ENCODE measurements around the gene CLEC5A.
"Not testable (repeated sequence)": the region's sequence is repeated elsewhere in the genome, so short reads cannot be mapped to it uniquely, and the experiment has no call there.

The CLEC5A gene

DNA sequence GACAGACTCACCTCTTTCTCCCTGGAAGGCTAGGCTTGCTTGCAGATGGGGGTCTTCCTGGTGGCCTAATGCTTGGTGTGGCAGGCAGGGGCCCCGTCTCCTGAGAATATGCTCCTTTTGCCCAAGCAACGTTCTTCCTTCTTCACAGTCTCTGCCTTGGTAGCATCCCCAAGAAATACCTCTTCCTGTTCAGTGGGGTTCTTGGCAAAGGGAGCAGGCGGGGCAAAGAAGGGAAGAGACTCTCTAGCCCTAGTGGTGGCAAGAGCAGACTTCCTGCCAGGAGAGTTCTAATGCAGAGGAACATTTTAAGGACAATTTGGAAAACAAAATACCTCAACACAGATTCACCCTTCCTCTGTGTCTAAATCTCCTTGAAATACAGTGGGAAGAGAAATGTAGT, at the start of gene CLEC5A:
Gene CLEC5A (minus strand): TSS at position 179 of the 400 bp plus-strand sequence. CDS start 682 bp downstream, outside the sequence.
- Histone ChIP-seq H3K36me3 (ENCODE audit: insufficient read depth, low read length) (no peaks in the 10 kb centered on the region), H3K4me1 (ENCODE audit: control insufficient read depth, insufficient read depth, low read length, unreplicated experiment) (peaks cover 6% of the 10 kb centered on the region), H3K27ac (ENCODE audit: low read depth, low read length) (peak within 1 kb of the TSS; percentile 30; the same call in 1 of the 2 replicates), H3K79me2 (ENCODE audit: control insufficient read depth, insufficient read depth, low read length, unreplicated experiment) (no peaks in the 10 kb centered on the region), H3K27me3 (ENCODE audit: insufficient read depth, low read length) (peaks cover 5% of the 10 kb centered on the region; the same call in 1 of the 2 replicates), H2AFZ (ENCODE audit: low read length, unreplicated experiment) (no peak within 1 kb of the TSS), H3K4me3 (ENCODE audit: low read depth, low read length) (no peak within 1 kb of the TSS)

DNA sequence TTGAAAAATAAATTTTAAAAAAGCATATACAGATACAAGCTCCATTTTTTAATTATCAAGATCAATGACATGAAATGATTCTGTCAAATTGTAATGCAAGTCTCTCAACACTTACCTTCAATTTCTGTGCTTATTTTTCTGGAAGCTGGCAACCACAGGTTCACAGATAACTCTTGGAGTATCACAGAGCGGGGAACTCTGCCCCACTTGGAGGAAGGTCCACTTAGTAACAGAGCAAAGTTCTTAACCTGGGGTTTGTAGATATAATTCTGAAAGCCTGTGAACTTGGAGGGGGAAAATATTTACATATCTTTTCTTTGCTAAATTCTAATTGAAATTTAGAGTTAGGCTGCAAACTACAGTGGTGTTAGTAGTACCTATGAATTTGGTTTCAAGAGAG, 46.6 kb upstream of the CLEC5A start:
- Histone ChIP-seq H3K27ac (ENCODE audit: low read depth, low read length) (no peak overlapping the region), H3K4me3 (ENCODE audit: low read depth, low read length) (no peak overlapping the region), H3K27me3 (ENCODE audit: insufficient read depth, low read length) (no peaks in the 10 kb centered on the region), H2AFZ (ENCODE audit: low read length, unreplicated experiment) (no peak overlapping the region), H3K4me1 (ENCODE audit: control insufficient read depth, insufficient read depth, low read length, unreplicated experiment) (no peaks in the 10 kb centered on the region), H3K79me2 (ENCODE audit: control insufficient read depth, insufficient read depth, low read length, unreplicated experiment) (no peaks in the 10 kb centered on the region), H3K36me3 (ENCODE audit: insufficient read depth, low read length) (no peaks in the 10 kb centered on the region)

DNA sequence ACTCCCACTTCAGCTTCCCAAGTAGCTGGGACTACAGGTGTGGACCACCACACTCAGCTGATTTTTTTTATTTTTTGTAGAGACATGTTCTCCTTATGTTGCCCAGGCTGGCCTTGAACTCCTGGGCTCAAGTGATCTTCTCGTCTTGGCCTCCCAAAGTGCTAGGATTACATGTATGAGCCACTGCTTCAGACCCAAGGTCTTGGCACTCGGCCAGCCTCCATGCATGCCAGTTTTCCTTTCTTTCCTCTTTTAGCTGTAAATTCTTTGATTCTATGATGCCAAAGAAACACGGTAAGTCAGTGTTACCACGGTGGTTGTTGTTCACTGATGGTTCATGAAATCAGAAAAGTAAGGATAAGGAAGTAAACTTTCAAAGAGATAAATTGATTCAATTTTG, 45.9 kb upstream of the CLEC5A start:
- H3K4me3 ChIP-seq (ENCODE audit: low read depth, low read length): no peak overlapping the region
- no peak overlapping the region for H3K27ac ChIP-seq (ENCODE audit: low read depth, low read length)
- no peaks in the 10 kb centered on the region for H3K4me1 ChIP-seq (ENCODE audit: control insufficient read depth, insufficient read depth, low read length, unreplicated experiment)
- H3K79me2 ChIP-seq (ENCODE audit: control insufficient read depth, insufficient read depth, low read length, unreplicated experiment): no peaks in the 10 kb centered on the region
- no peaks in the 10 kb centered on the region for H3K36me3 ChIP-seq (ENCODE audit: insufficient read depth, low read length)
- H3K27me3 ChIP-seq (ENCODE audit: insufficient read depth, low read length): no peaks in the 10 kb centered on the region
- H2AFZ ChIP-seq (ENCODE audit: low read length, unreplicated experiment): no peak overlapping the region

DNA sequence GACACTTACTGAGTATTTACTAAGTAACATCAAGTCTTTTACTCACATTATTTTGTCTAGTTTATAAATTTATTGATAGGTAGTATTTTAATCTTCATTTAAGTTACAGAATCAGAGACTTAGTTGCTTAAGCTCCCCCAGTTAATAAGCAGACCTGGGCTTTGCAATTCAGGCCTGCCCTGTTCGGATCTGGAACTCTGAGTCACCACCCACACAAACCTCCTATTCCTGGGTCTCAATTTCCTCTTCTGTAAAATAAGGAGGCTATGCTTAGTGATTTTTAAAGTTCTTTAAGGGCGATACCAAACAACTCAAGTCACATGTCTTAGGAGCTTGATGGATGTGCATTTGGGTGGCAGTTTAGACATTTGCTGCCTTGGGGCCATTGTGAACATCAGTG, 45.4 kb upstream of the CLEC5A start:
- H3K4me3 ChIP-seq (ENCODE audit: low read depth, low read length): no peak overlapping the region
- H3K79me2 ChIP-seq (ENCODE audit: control insufficient read depth, insufficient read depth, low read length, unreplicated experiment): no peaks in the 10 kb centered on the region
- no peaks in the 10 kb centered on the region for H3K36me3 ChIP-seq (ENCODE audit: insufficient read depth, low read length)
- no peaks in the 10 kb centered on the region for H3K4me1 ChIP-seq (ENCODE audit: control insufficient read depth, insufficient read depth, low read length, unreplicated experiment)
- H2AFZ ChIP-seq (ENCODE audit: low read length, unreplicated experiment): no peak overlapping the region
- no peaks in the 10 kb centered on the region for H3K27me3 ChIP-seq (ENCODE audit: insufficient read depth, low read length)
- H3K27ac ChIP-seq (ENCODE audit: low read depth, low read length): no peak overlapping the region

DNA sequence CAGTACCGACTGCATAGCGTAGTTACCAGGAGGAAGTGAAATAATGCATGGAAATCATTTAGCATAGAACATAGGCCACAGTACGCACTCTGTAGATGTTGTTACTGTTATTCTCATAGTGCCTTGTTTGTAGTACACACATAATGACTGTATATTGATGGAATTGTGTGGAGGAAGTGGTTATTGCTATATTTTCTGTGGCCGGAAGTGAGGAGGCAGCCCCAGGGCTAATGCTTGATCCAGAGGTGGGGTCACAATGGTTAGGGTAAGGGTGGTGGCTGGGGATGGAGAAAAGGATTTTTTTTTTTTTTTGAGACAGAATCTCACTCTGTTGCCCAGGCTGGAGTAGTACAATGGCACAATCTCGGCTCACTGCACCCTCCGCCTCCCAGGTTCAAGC, 44.4 kb upstream of the CLEC5A start:
- no peaks in the 10 kb centered on the region for H3K79me2 ChIP-seq (ENCODE audit: control insufficient read depth, insufficient read depth, low read length, unreplicated experiment)
- no peak overlapping the region for H3K4me3 ChIP-seq (ENCODE audit: low read depth, low read length)
- no peaks in the 10 kb centered on the region for H3K36me3 ChIP-seq (ENCODE audit: insufficient read depth, low read length)
- H3K27me3 ChIP-seq (ENCODE audit: insufficient read depth, low read length): no peaks in the 10 kb centered on the region
- no peak overlapping the region for H3K27ac ChIP-seq (ENCODE audit: low read depth, low read length)
- no peak overlapping the region for H2AFZ ChIP-seq (ENCODE audit: low read length, unreplicated experiment)
- no peaks in the 10 kb centered on the region for H3K4me1 ChIP-seq (ENCODE audit: control insufficient read depth, insufficient read depth, low read length, unreplicated experiment)

DNA sequence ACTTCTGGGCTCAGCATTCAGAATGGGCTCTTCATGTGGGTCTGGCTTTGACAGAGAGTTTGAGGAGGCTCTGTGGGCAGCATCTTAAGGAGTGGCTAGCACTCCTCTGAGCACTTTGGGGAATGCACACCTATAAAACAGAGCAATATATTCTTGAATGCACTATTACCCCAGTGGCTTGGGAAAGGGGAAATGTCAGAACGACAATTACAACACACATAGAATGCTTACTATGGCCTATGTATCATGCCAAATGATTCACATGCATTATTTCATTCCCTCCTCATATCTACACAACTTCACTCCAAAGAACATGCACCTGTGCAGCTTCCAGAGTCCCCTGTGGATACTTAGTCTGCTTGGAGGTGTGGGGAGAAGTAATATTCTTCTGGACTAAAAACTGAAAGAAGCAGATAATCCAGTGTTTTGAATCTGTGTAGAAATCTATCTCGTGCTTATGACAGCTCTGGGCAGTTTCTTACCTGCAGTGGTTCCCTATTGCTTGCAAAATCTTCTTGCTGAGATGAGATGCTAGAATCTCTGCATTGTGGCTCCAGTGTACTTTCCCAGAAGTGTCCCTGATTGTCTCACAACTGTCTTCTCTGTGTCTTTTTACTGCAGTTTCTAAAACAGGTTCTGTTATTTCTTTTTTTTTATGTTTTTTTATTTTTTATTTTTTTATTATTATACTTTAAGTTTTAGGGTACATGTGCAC, 43.4 kb upstream of the CLEC5A start:
- no peak overlapping the region for H3K4me3 ChIP-seq (ENCODE audit: low read depth, low read length)
- no peak overlapping the region for H3K27ac ChIP-seq (ENCODE audit: low read depth, low read length)
- H3K4me1 ChIP-seq (ENCODE audit: control insufficient read depth, insufficient read depth, low read length, unreplicated experiment): no peaks in the 10 kb centered on the region
- no peaks in the 10 kb centered on the region for H3K27me3 ChIP-seq (ENCODE audit: insufficient read depth, low read length)
- H2AFZ ChIP-seq (ENCODE audit: low read length, unreplicated experiment): no peak overlapping the region
- H3K79me2 ChIP-seq (ENCODE audit: control insufficient read depth, insufficient read depth, low read length, unreplicated experiment): no peaks in the 10 kb centered on the region
- no peaks in the 10 kb centered on the region for H3K36me3 ChIP-seq (ENCODE audit: insufficient read depth, low read length)

DNA sequence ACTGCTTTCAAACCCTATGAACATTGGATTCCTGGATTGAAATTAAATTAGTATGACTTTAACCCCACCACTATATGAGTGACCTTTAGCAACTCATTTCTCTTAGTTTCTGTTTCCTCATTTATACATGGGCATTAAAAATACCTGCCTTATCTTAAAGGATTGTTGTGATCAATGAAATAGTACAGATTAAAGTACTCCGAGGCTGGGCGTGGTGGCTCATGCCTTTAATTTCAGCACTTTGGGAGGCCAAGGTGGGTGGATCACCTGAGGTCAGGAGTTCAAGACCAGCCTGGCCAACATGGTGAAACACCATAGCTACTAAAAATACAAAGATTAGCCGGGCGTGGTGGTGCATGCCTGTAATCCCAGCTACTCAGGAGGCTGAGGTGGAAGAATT, 41.0 kb upstream of the CLEC5A start:
- H3K4me1 ChIP-seq (ENCODE audit: control insufficient read depth, insufficient read depth, low read length, unreplicated experiment); H2AFZ ChIP-seq (ENCODE audit: low read length, unreplicated experiment); H3K4me3 ChIP-seq (ENCODE audit: low read depth, low read length); H3K36me3 ChIP-seq (ENCODE audit: insufficient read depth, low read length); H3K27ac ChIP-seq (ENCODE audit: low read depth, low read length); H3K27me3 ChIP-seq (ENCODE audit: insufficient read depth, low read length); H3K79me2 ChIP-seq (ENCODE audit: control insufficient read depth, insufficient read depth, low read length, unreplicated experiment): not testable (repeated sequence)

DNA sequence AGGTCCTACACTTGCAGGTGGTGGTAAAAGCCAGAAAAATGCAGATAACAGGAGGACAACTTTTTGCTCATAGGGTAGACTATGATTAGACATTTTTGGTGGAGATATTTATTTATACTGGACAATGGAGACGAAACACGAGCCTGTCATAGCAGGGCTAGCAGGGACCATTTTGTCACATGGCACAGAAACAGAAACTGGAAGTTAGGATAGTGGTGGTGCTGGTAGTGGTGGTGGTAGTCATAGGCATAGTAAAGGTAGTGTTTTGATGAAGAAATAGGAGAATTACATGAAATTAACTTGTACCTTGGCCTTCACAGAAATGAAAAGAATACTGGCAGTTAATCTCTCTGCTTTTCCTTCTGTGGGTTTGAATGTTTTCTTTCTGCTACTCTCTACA, 40.1 kb upstream of the CLEC5A start:
- Histone ChIP-seq H3K79me2 (ENCODE audit: control insufficient read depth, insufficient read depth, low read length, unreplicated experiment) (no peaks in the 10 kb centered on the region), H3K27me3 (ENCODE audit: insufficient read depth, low read length) (no peaks in the 10 kb centered on the region), H3K27ac (ENCODE audit: low read depth, low read length) (no peak overlapping the region), H3K4me3 (ENCODE audit: low read depth, low read length) (no peak overlapping the region), H3K36me3 (ENCODE audit: insufficient read depth, low read length) (no peaks in the 10 kb centered on the region), H3K4me1 (ENCODE audit: control insufficient read depth, insufficient read depth, low read length, unreplicated experiment) (no peaks in the 10 kb centered on the region), H2AFZ (ENCODE audit: low read length, unreplicated experiment) (no peak overlapping the region)

DNA sequence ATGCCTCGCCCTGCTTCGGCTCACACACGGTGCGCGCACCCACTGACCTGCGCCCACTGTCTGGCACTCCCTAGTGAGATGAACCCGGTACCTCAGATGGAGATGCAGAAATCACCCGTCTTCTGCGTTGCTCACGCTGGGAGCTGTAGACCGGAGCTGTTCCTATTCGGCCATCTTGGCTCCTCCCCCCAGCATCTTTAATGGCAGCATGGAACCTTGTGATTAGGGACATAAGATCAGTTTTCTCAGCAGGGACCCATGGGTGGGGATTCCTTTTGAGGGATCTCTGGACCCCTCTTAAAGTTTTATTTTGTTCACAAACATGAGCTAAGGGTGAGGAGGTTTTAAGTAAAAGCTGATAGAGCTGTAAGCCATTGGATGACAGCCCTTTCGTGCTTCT, 39.2 kb upstream of the CLEC5A start:
- not testable (repeated sequence) for H2AFZ ChIP-seq (ENCODE audit: low read length, unreplicated experiment); H3K4me3 ChIP-seq (ENCODE audit: low read depth, low read length); H3K27me3 ChIP-seq (ENCODE audit: insufficient read depth, low read length)

DNA sequence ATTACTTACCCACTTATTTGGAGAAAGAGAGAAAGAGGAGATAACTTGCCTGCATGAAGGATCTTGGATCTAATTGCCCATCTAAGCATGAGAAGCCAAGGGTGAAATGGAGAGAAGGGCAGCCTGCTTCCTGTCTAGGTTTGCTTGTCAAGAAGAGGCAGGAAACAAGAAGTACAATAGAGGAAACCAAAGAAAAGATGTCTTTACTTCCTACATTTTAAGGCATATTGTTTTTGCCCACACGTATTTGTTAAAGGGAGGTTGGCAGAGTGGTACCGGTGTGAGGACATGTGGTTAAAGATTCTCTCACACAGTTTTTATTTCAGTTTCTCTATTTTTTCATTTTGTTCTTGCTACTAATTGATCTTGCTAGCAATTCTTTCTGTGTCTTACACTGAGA, 32.8 kb upstream of the CLEC5A start:
- H3K27me3 ChIP-seq (ENCODE audit: insufficient read depth, low read length): no peaks in the 10 kb centered on the region
- H3K4me3 ChIP-seq (ENCODE audit: low read depth, low read length): no peak overlapping the region
- H3K79me2 ChIP-seq (ENCODE audit: control insufficient read depth, insufficient read depth, low read length, unreplicated experiment): no peaks in the 10 kb centered on the region

More for the DNA sequence above, 39.2 kb upstream of the CLEC5A start:
- H3K79me2 ChIP-seq (ENCODE audit: control insufficient read depth, insufficient read depth, low read length, unreplicated experiment); H3K36me3 ChIP-seq (ENCODE audit: insufficient read depth, low read length); H3K4me1 ChIP-seq (ENCODE audit: control insufficient read depth, insufficient read depth, low read length, unreplicated experiment); H3K27ac ChIP-seq (ENCODE audit: low read depth, low read length): not testable (repeated sequence)

DNA sequence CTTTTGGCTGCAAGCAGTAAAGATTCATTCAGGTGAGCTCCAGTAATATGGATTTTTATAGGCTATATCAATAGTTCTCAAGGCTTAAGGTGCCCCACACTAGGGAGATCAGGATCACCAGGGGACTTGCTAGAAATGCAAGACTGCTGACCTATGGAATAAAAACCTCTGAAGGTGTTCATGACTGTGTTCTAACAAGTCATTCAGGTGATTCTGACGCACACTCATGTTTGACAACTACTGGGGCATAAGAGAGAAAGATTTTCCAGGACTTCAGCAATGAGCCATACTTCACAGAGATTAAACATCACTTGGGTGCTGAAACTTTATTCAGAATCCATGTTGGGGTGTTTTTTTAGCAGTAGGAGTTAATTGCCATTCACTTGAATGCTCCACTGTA, 31.6 kb upstream of the CLEC5A start:
- H3K27ac ChIP-seq (ENCODE audit: low read depth, low read length): no peak overlapping the region
- H3K4me3 ChIP-seq (ENCODE audit: low read depth, low read length): no peak overlapping the region
- no peaks in the 10 kb centered on the region for H3K79me2 ChIP-seq (ENCODE audit: control insufficient read depth, insufficient read depth, low read length, unreplicated experiment)
- no peaks in the 10 kb centered on the region for H3K36me3 ChIP-seq (ENCODE audit: insufficient read depth, low read length)
- H3K27me3 ChIP-seq (ENCODE audit: insufficient read depth, low read length): no peaks in the 10 kb centered on the region
- no peaks in the 10 kb centered on the region for H3K4me1 ChIP-seq (ENCODE audit: control insufficient read depth, insufficient read depth, low read length, unreplicated experiment)
- no peak overlapping the region for H2AFZ ChIP-seq (ENCODE audit: low read length, unreplicated experiment)

More for the DNA sequence above, 32.8 kb upstream of the CLEC5A start:
- Histone ChIP-seq H3K27ac (ENCODE audit: low read depth, low read length) (no peak overlapping the region), H2AFZ (ENCODE audit: low read length, unreplicated experiment) (no peak overlapping the region), H3K36me3 (ENCODE audit: insufficient read depth, low read length) (no peaks in the 10 kb centered on the region), H3K4me1 (ENCODE audit: control insufficient read depth, insufficient read depth, low read length, unreplicated experiment) (no peaks in the 10 kb centered on the region)
